Spleen (tissue), 7 donors: ENCODE data around the gene DAB1.

Experiments
- POLR2A ChIP-seq, 3 donors: fragments of 450-650 bp; IDR thresholded peaks; one replicate each; pipeline ENCODE4 v1.5.1; 2017; ENCODE audit warnings: antibody characterized with exemption in 3 of 3, mild to moderate bottlenecking in 1 of 3
- TF ChIP-seq, protein P1 (sequence below), 11 experiments: fragments of 200-600 bp in 7 of 11; fragments of 450-650 bp in 4 of 11; sonication (generic) in 4 of 11; IDR thresholded peaks in 8 of 11; conservative IDR thresholded peaks in 3 of 11; 1 replicate in 7 of 11; 2 replicates in 4 of 11; pipeline versions ENCODE4 v1.4.0 to v1.8.0; 2016 to 2021; ENCODE audit warnings: antibody characterized with exemption in 11 of 11, inconsistent platforms in 4 of 11, mild to moderate bottlenecking in 1 of 11
- donor health status: DM: no; HTN: no; CAD: no; lungs with moderate emphysema.
- donor health status: DM: no; HTN: no; CAD: no.
- donor health status: DM: no; HTN: no; CAD: no.

DNA sequence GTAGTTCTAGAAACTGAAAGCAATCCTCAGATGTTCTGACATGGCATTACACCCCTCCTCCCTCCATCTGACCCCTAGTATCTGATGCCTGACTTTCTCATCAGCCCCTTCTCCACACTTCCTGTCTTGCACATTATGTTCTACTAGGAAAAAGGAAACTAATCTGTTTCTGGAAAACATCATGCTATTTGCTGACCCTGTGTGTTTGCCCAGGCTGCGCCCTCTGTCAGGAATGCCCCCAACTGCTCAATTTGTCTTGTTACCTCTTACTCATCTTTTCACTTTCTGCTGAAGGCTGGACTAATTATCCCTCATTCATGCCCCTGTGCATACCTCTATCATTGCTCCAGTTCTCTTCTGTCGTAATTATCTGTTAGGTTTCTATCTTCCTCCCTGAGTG, 37.5 kb upstream of the DAB1 start:
- TF ChIP-seq, protein P1, sequence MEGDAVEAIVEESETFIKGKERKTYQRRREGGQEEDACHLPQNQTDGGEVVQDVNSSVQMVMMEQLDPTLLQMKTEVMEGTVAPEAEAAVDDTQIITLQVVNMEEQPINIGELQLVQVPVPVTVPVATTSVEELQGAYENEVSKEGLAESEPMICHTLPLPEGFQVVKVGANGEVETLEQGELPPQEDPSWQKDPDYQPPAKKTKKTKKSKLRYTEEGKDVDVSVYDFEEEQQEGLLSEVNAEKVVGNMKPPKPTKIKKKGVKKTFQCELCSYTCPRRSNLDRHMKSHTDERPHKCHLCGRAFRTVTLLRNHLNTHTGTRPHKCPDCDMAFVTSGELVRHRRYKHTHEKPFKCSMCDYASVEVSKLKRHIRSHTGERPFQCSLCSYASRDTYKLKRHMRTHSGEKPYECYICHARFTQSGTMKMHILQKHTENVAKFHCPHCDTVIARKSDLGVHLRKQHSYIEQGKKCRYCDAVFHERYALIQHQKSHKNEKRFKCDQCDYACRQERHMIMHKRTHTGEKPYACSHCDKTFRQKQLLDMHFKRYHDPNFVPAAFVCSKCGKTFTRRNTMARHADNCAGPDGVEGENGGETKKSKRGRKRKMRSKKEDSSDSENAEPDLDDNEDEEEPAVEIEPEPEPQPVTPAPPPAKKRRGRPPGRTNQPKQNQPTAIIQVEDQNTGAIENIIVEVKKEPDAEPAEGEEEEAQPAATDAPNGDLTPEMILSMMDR (IDR thresholded peaks at IDR 0.05 in 8 of 11, conservative IDR thresholded peaks at IDR 0.05 in 3 of 11) = no peak
- no peak for TF ChIP-seq POLR2A (IDR thresholded peaks at IDR 0.05)
